CD4-positive, alpha-beta memory T cell (primary cell): Measurements from ENCODE around the gene GNG11. TPM values are rescaled to one million over a fixed set of nuclear protein-coding genes. Genes with fewer than 3 reads are reported as not detected.
A peak's percentile ranks its signal among the peaks of the same experiment; 100 is the strongest.

Experiments used
- CTCF ChIA-PET: fragments of 350-600 bp; sonication (Branson Sonifier 250); formaldehyde crosslinking; loops from one replicate; lab custom pipeline; 2021; ENCODE audit warnings: inconsistent platforms; ENCODE audit not compliant: partially characterized antibody; lab: Charles Lee
- POLR2A ChIA-PET: fragments of 350-600 bp; sonication (Branson Sonifier 250); formaldehyde crosslinking; loops from one replicate; lab custom pipeline; 2021; ENCODE audit not compliant: partially characterized antibody; lab: Charles Lee
- DNase-seq, 5 donors: peaks; one replicate each; pipeline versions ENCODE4 v3.0.0 to v3.0.0-alpha.2; 2020 to 2022; ENCODE audit warnings: mixed read lengths in 1 of 5
- H3K27ac ChIP-seq: one replicate; pipeline ENCODE4 v1.7.0; 2013; ENCODE audit warnings: low read depth, low read length
- H3K27me3 ChIP-seq: 2 replicates; pipeline ENCODE4 v1.7.0; 2013; ENCODE audit warnings: mild to moderate bottlenecking, low read length, moderate library complexity; ENCODE audit not compliant: insufficient read depth
- H3K36me3 ChIP-seq: 2 replicates; pipeline ENCODE4 v1.7.0; 2013; ENCODE audit warnings: mild to moderate bottlenecking, low read length, moderate library complexity; ENCODE audit not compliant: insufficient read depth
- H3K4me1 ChIP-seq: 2 replicates; pipeline ENCODE4 v1.7.0; 2013; ENCODE audit warnings: mild to moderate bottlenecking, low read length, moderate library complexity; ENCODE audit not compliant: insufficient read depth
- H3K4me3 ChIP-seq, 2 donors: one replicate each; pipeline ENCODE4 v1.7.0; 2013; ENCODE audit warnings: low read length in 2 of 2, mild to moderate bottlenecking in 1 of 2
- H3K9me3 ChIP-seq, 2 donors: one replicate each; pipeline ENCODE4 v1.7.0; 2013; ENCODE audit warnings: low read length in 2 of 2, control low read depth in 1 of 2; ENCODE audit not compliant: control insufficient read depth in 1 of 2
- H3K27ac Mint-ChIP-seq, 7 donors: one replicate each; pipeline ENCODE4 v1.8.0; 2020 to 2021; ENCODE audit warnings: mixed read lengths in 7 of 7, mild to moderate bottlenecking in 6 of 7, inconsistent platforms in 3 of 7, moderate library complexity in 3 of 7
- H3K27me3 Mint-ChIP-seq, 2 donors: one replicate each; pipeline ENCODE4 v1.8.0; 2020 to 2021; ENCODE audit warnings: mixed read lengths in 2 of 2
- H3K36me3 Mint-ChIP-seq, 2 donors: one replicate each; pipeline ENCODE4 v1.8.0; 2020 to 2021; ENCODE audit warnings: mixed read lengths in 2 of 2, inconsistent platforms in 1 of 2, mild to moderate bottlenecking in 1 of 2
- H3K4me1 Mint-ChIP-seq, 4 donors: one replicate each; pipeline ENCODE4 v1.8.0; 2020 to 2021; ENCODE audit warnings: mixed read lengths in 4 of 4, mild to moderate bottlenecking in 1 of 4
- H3K4me3 Mint-ChIP-seq, 8 donors: one replicate each; pipeline ENCODE4 v1.8.0; 2020 to 2021; ENCODE audit warnings: mixed read lengths in 8 of 8, mild to moderate bottlenecking in 7 of 8, moderate library complexity in 6 of 8, inconsistent platforms in 3 of 8
- H3K9me3 Mint-ChIP-seq, 8 donors: one replicate each; pipeline ENCODE4 v1.8.0; 2020 to 2021; ENCODE audit warnings: mixed read lengths in 8 of 8, mild to moderate bottlenecking in 5 of 8, inconsistent platforms in 3 of 8, moderate library complexity in 1 of 8
- intact Hi-C: fragments of 100-400 bp; cut with micrococcal nuclease; formaldehyde crosslinking; loops from one replicate; pipeline ENCODE4 v1.15.1; 2023
- polyA plus RNA-seq, 2 donors: library from polyadenylated mRNA; unstranded; fragments of 300-500 nt; fragmentation: Illumina TruSeq; gene quantifications; one replicate each; pipeline ENCODE4 v1.2.3, GENCODE V29; 2021
- total RNA-seq, 2 experiments: library from RNA; stranded (reverse); gene quantifications; one replicate each; pipeline ENCODE4 v1.2.3, GENCODE V29; 2021

GNG11 gene
- total and polyA plus RNA-seq, 4 experiments from 2014 or later = not detected

GRCh38 chr7:93883917-93884345, 37.6 kb upstream of the GNG11 start:
- Histone ChIP-seq H3K4me3 (no peak overlapping the region), H3K9me3 (no peaks in the 10 kb centered on the region), H3K27me3 (no peaks in the 10 kb centered on the region), H3K4me1 (no peaks in the 10 kb centered on the region), H3K36me3 (no peaks in the 10 kb centered on the region), H3K27ac (no peak overlapping the region)
- Mint-ChIP-seq H3K9me3 (peaks cover 0 to 9% (median 0%) of the 10 kb centered on the region in 8 donors), H3K4me3 (no peak overlapping the region), H3K27ac (no peak overlapping the region), H3K4me1 (peaks cover 0 to 1% (median 0%) of the 10 kb centered on the region in 4 donors), H3K27me3 (peaks cover 8% of the 10 kb centered on the region in 2 donors), H3K36me3 (no peaks in the 10 kb centered on the region)
- no peak for DNase-seq
- intact Hi-C loops = no loop called here
- POLR2A ChIA-PET = no interaction called here
- CTCF ChIA-PET = no interaction called here

- H3K36me3 ChIP-seq = no peaks in the 10 kb centered on the region
- H3K27ac Mint-ChIP-seq = no peak overlapping the region
- no peaks in the 10 kb centered on the region for H3K4me1 ChIP-seq
- peaks cover 0 to 3% (median 0%) of the 10 kb centered on the region in 8 donors for H3K9me3 Mint-ChIP-seq
- no peaks in the 10 kb centered on the region for H3K27me3 ChIP-seq
- no peak for DNase-seq
- H3K4me3 ChIP-seq = no peak overlapping the region
- no peak overlapping the region for H3K27ac ChIP-seq
- ChIA-PET CTCF (no interaction called here), POLR2A (no interaction called here)
- peaks cover 0 to 4% (median under 1%) of the 10 kb centered on the region in 4 donors for H3K4me1 Mint-ChIP-seq
- intact Hi-C loops = no loop called here
- no peak overlapping the region for H3K4me3 Mint-ChIP-seq
- peaks cover 11 to 12% of the 10 kb centered on the region in 2 donors for H3K27me3 Mint-ChIP-seq
- H3K36me3 Mint-ChIP-seq = no peaks in the 10 kb centered on the region
- H3K9me3 ChIP-seq = no peaks in the 10 kb centered on the region
Observed at GRCh38 chr7:93884541-93884940, 37.0 kb upstream of the GNG11 start.

GRCh38 chr7:93889261-93889660, 32.3 kb upstream of the GNG11 start:
- H3K27me3 Mint-ChIP-seq = peaks cover 33 to 36% of the 10 kb centered on the region in 2 donors
- ChIA-PET CTCF (no interaction called here), POLR2A (no interaction called here)
- Histone ChIP-seq H3K9me3 (no peaks in the 10 kb centered on the region), H3K36me3 (no peaks in the 10 kb centered on the region), H3K4me3 (no peak overlapping the region), H3K4me1 (peaks cover 6% of the 10 kb centered on the region), H3K27me3 (peaks cover 4% of the 10 kb centered on the region), H3K27ac (no peak overlapping the region)
- no peaks in the 10 kb centered on the region for H3K36me3 Mint-ChIP-seq
- intact Hi-C loops = no loop called here
- peaks cover 7 to 16% (median 9%) of the 10 kb centered on the region in 4 donors for H3K4me1 Mint-ChIP-seq
- DNase-seq = no peak
- H3K9me3 Mint-ChIP-seq = peaks cover 0 to 5% (median 0%) of the 10 kb centered on the region in 8 donors
- peak overlapping the region in 1 of 8 donors; percentile 5 for H3K4me3 Mint-ChIP-seq
- no peak overlapping the region for H3K27ac Mint-ChIP-seq

GRCh38 chr7:93890041-93890463, 31.5 kb upstream of the GNG11 start:
- Mint-ChIP-seq H3K9me3 (peaks cover 0 to 5% (median 0%) of the 10 kb centered on the region in 8 donors), H3K36me3 (no peaks in the 10 kb centered on the region), H3K27ac (no peak overlapping the region), H3K4me3 (peak overlapping the region in 7 of 8 donors; percentile 25 to 75 (median 62)), H3K4me1 (peaks cover 7 to 16% (median 9%) of the 10 kb centered on the region in 4 donors), H3K27me3 (peaks cover 33 to 38% of the 10 kb centered on the region in 2 donors)
- CTCF ChIA-PET = no interaction called here
- H3K36me3 ChIP-seq = no peaks in the 10 kb centered on the region
- H3K27ac ChIP-seq = no peak overlapping the region
- peaks cover 6% of the 10 kb centered on the region for H3K4me1 ChIP-seq
- no peaks in the 10 kb centered on the region for H3K9me3 ChIP-seq
- intact Hi-C loops = no loop called here
- H3K4me3 ChIP-seq = no peak overlapping the region
- H3K27me3 ChIP-seq = peaks cover 4% of the 10 kb centered on the region
- POLR2A ChIA-PET = no interaction called here
- DNase-seq = no peak

GRCh38 chr7:93890464-93891068, 31.0 kb upstream of the GNG11 start, which contains the start of gene TFPI2:
Gene TFPI2, minus strand, starts transcription at chr7:93890753. Its CDS starts 75 bp downstream, at chr7:93890678.
- H3K9me3 Mint-ChIP-seq = peaks cover 0 to 5% (median 0%) of the 10 kb centered on the region in 8 donors
- Histone ChIP-seq H3K4me1 (peaks cover 6% of the 10 kb centered on the region), H3K36me3 (no peaks in the 10 kb centered on the region), H3K9me3 (no peaks in the 10 kb centered on the region), H3K27ac (no peak within 1 kb of the TSS), H3K4me3 (no peak within 1 kb of the TSS), H3K27me3 (peaks cover 4% of the 10 kb centered on the region)
- no peaks in the 10 kb centered on the region for H3K36me3 Mint-ChIP-seq
- no peak for DNase-seq
- POLR2A ChIA-PET = no interaction called here
- CTCF ChIA-PET = no interaction called here
- H3K27me3 Mint-ChIP-seq = peaks cover 33 to 39% of the 10 kb centered on the region in 2 donors
- no peak within 1 kb of the TSS for H3K27ac Mint-ChIP-seq
- peaks cover 7 to 16% (median 9%) of the 10 kb centered on the region in 4 donors for H3K4me1 Mint-ChIP-seq
- H3K4me3 Mint-ChIP-seq = peak within 1 kb of the TSS in 7 of 8 donors; percentile 25 to 75 (median 62)
- intact Hi-C loops = no loop called here

GRCh38 chr7:93894426-93894825, 27.1 kb upstream of the GNG11 start:
- H3K27ac ChIP-seq = no peak overlapping the region
- peaks cover 6% of the 10 kb centered on the region for H3K4me1 ChIP-seq
- Mint-ChIP-seq H3K4me1 (peaks cover 7 to 13% (median 9%) of the 10 kb centered on the region in 4 donors), H3K27ac (no peak overlapping the region), H3K4me3 (no peak overlapping the region), H3K36me3 (no peaks in the 10 kb centered on the region), H3K27me3 (peaks cover 26 to 31% of the 10 kb centered on the region in 2 donors), H3K9me3 (peaks cover 0 to 7% (median 0%) of the 10 kb centered on the region in 8 donors)
- intact Hi-C loops = no loop called here
- DNase-seq = no peak
- H3K9me3 ChIP-seq = no peaks in the 10 kb centered on the region
- H3K4me3 ChIP-seq = no peak overlapping the region
- no peaks in the 10 kb centered on the region for H3K36me3 ChIP-seq
- POLR2A ChIA-PET = no interaction called here
- peaks cover 4% of the 10 kb centered on the region for H3K27me3 ChIP-seq
- CTCF ChIA-PET = no interaction called here

- H3K27me3 Mint-ChIP-seq = peaks cover 24 to 28% of the 10 kb centered on the region in 2 donors
- intact Hi-C loops = no loop called here
Observed at GRCh38 chr7:93894966-93895640, 26.4 kb upstream of the GNG11 start.

More at GRCh38 chr7:93894966-93895640, 26.4 kb upstream of the GNG11 start:
- Histone ChIP-seq H3K27ac (no peak overlapping the region), H3K4me3 (no peak overlapping the region), H3K36me3 (no peaks in the 10 kb centered on the region), H3K9me3 (no peaks in the 10 kb centered on the region), H3K27me3 (peaks cover 3% of the 10 kb centered on the region), H3K4me1 (peaks cover 1% of the 10 kb centered on the region)
- no peak overlapping the region for H3K27ac Mint-ChIP-seq
- POLR2A ChIA-PET = no interaction called here
- no peak for DNase-seq
- H3K4me3 Mint-ChIP-seq = no peak overlapping the region
- H3K4me1 Mint-ChIP-seq = peaks cover 1 to 6% (median 3%) of the 10 kb centered on the region in 4 donors
- CTCF ChIA-PET = no interaction called here
- H3K9me3 Mint-ChIP-seq = peaks cover 0 to 6% (median 0%) of the 10 kb centered on the region in 8 donors
- no peaks in the 10 kb centered on the region for H3K36me3 Mint-ChIP-seq
